GM12892 (cell line): ENCODE measurements around the gene CAPN12.

Source experiments
- POLR2A ChIP-seq: IDR thresholded peaks from 2 replicates; pipeline ENCODE4 v1.6.1; 2011; ENCODE audit warnings: low read depth, low read length, control low read depth
- TAF1 ChIP-seq: IDR thresholded peaks from 2 replicates; pipeline ENCODE4 v1.6.1; 2011; ENCODE audit warnings: low read depth, mild to moderate bottlenecking, control low read depth, low read length, borderline replicate concordance

DNA sequence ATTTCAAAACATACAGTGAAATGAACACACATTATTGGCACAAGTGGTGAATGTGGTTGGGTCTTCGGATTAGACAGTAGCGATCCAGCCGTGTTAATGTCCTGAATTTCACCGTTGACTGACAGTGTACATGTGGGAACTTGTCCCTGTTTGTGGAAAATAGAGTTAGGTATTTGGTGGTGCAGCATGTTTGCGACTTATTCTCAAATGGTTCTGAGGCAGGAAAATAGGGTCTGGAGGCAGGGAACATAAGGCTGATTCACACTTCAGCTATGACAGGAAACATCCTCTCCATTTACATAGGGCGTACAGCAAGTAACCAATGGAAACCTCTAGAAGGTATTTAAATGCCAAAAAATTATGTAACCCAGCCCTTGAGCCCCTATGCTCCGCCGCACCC, 48.9 kb upstream of the CAPN12 start:
- TF ChIP-seq TAF1 (no peak), POLR2A (no peak)
